ENCODE results near the gene KIAA0930.

Gene KIAA0930

GRCh38 chr22:45172881-45173585 lies 67.7 kb downstream of the KIAA0930 start:
- DNase-seq, result no peak

- no peak for DNase-seq
Observed at GRCh38 chr22:45171830-45172229, 68.9 kb downstream of the KIAA0930 start.

GRCh38 chr22:45169591-45170466 lies 70.9 kb downstream of the KIAA0930 start:
- DNase-seq, result no peak

GRCh38 chr22:45166932-45167331 lies 73.8 kb downstream of the KIAA0930 start:
- DNase-seq, result peak in 1 of 2 donors; percentile 61

- no peak for DNase-seq
Observed at GRCh38 chr22:45164270-45165088, 76.2 kb downstream of the KIAA0930 start.

GRCh38 chr22:45163451-45164269 lies 77.0 kb downstream of the KIAA0930 start, which contains the start of gene NUP50:
TSS of gene NUP50 (plus strand) at chr22:45163925. CDS start at chr22:45168178, 4,253 bp downstream.
- peak; percentile 98 to 99 for DNase-seq

- DNase-seq, result peak in 1 of 2 donors; percentile 36
Observed at GRCh38 chr22:45163099-45163450, 77.6 kb downstream of the KIAA0930 start.

- no peak for DNase-seq
Observed at GRCh38 chr22:45162531-45162930, 78.2 kb downstream of the KIAA0930 start.

GRCh38 chr22:45159652-45160462 lies 80.8 kb downstream of the KIAA0930 start:
- DNase-seq, result no peak

- DNase-seq, result no peak
Observed at GRCh38 chr22:45157907-45158306, 82.8 kb downstream of the KIAA0930 start.

- DNase-seq, result peak; percentile 53 to 64
Observed at GRCh38 chr22:45155050-45155840, 85.4 kb downstream of the KIAA0930 start.

- no peak for DNase-seq
Observed at GRCh38 chr22:45154383-45154782, 86.3 kb downstream of the KIAA0930 start.

- no peak for DNase-seq
Observed at GRCh38 chr22:45151503-45151902, 89.2 kb downstream of the KIAA0930 start.

GRCh38 chr22:45150139-45150538 lies 90.6 kb downstream of the KIAA0930 start:
- DNase-seq, result no peak

- DNase-seq, result no peak
Observed at GRCh38 chr22:45149671-45150070, 91.0 kb downstream of the KIAA0930 start.

GRCh38 chr22:45144916-45145315 lies 95.8 kb downstream of the KIAA0930 start:
- DNase-seq, result no peak

GRCh38 chr22:45142376-45142775 lies 98.3 kb downstream of the KIAA0930 start:
- no peak for DNase-seq
